Right lobe of liver (tissue), 6 donors: ENCODE measurements around the gene PKDREJ. TPM values are rescaled to one million over a fixed set of nuclear protein-coding genes. Genes with fewer than 3 reads are reported as not detected.
A peak's percentile ranks its signal among the peaks of the same experiment; 100 is the strongest.

Experiments
- ATAC-seq, 4 donors: fragments of 200-7000 bp; cut with Tn5 transposase; one replicate each; pipeline ENCODE4 v1.9.1; 2020; ENCODE audit warnings: mild to moderate bottlenecking in 4 of 4, moderate library complexity in 4 of 4
- DNase-seq, 3 donors: peaks; one replicate each; pipeline ENCODE4 v3.0.0-alpha.2; 2020
- H3K27ac ChIP-seq, 3 donors: fragments of 200-600 bp; one replicate each; pipeline ENCODE4 v1.8.0; 2022
- H3K27me3 ChIP-seq, 2 donors: fragments of 200-600 bp; one replicate each; pipeline ENCODE4 v1.8.0; 2022
- H3K36me3 ChIP-seq, 4 donors: fragments of 200-600 bp; sonication (generic) in 1 of 4; one replicate each; pipeline versions ENCODE4 v1.5.1 to v1.8.0; 2017 to 2022; ENCODE audit warnings: control low read depth in 1 of 4
- H3K4me1 ChIP-seq, 4 donors: fragments of 200-600 bp; sonication (generic) in 1 of 4; one replicate each; pipeline versions ENCODE4 v1.5.1 to v1.8.0; 2017 to 2022; ENCODE audit warnings: control low read depth in 1 of 4
- H3K4me3 ChIP-seq, 3 donors: fragments of 200-600 bp; one replicate each; pipeline ENCODE4 v1.8.0; 2022
- H3K9me3 ChIP-seq, 4 donors: fragments of 200-600 bp; sonication (generic) in 1 of 4; one replicate each; pipeline versions ENCODE4 v1.5.1 to v1.8.0; 2017 to 2022; ENCODE audit warnings: control low read depth in 1 of 4
- POLR2A ChIP-seq: fragments of 450-650 bp; IDR thresholded peaks from one replicate; pipeline ENCODE4 v1.6.1; 2017; ENCODE audit warnings: antibody characterized with exemption, mild to moderate bottlenecking
- WGBS: methylation state at CpG from one replicate; pipeline ENCODE4 v1.1.6; 2018; ENCODE audit warnings: low coverage, low lambda C conversion rate; ENCODE audit not compliant: insufficient coverage; ENCODE audit errors: missing lambda C conversion rate; 5-methylcytosine and 5-hydroxymethylcytosine counted together
- intact Hi-C, 2 donors: fragments of 100-400 bp; cut with DNase I; formaldehyde crosslinking; loops; one replicate each; pipeline versions ENCODE4 v1.11.2 to v1.14.1; 2022
- total RNA-seq, 6 experiments: library from RNA; depleted of rRNA in 2 of 6; stranded (reverse); fragments of >200 nt in 2 of 6; fragmentation: NEBNext Ultra II Directional in 3 of 6; extraction: Animal tissue kit (Norgen Biotek cat#: 25700) in 3 of 6; gene quantifications; one replicate each; pipeline versions ENCODE4 v1.1.0 to v1.2.4, GENCODE V29; 2016 to 2023
- TF ChIP-seq, protein P1 (sequence below), 4 donors: fragments of 200-600 bp in 3 of 4; fragments of 450-650 bp in 1 of 4; IDR thresholded peaks; one replicate each; pipeline versions ENCODE4 v1.5.1 to v1.8.0; 2016 to 2022; ENCODE audit warnings: antibody characterized with exemption in 4 of 4, mild to moderate bottlenecking in 2 of 4
- donor health status: DM: no; HTN: yes; CAD: no.
- donor health status: DM: no; HTN: no; CAD: no.
- donor health status: DM: no; HTN: no; CAD: no.
- donor health status: DM: no; HTN: yes; CAD: no.
- donor health status: DM: no; HTN: yes; CAD: no.

The PKDREJ gene
- total RNA-seq, 6 experiments from 2014 or later = 0.05 to 0.07 TPM; not detected in 4

DNA sequence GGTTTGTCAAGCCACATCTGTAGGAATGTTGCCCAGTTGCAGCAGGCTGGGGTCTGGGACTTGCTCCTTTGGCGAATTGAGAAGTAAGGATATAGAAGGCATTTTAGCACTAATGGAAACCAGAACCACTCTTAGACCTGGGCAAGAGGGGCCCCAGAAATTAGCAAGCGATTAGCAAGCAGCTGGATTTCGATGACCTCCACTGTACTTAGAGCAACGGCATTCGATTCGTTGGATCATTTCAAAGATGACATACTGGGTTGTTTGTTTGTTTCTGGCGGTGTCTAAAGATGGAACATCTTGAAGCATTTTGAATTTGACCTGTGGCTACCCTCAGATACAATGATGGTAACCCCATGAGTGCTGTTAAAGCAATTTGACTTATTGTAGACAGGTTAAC is 11.9 kb downstream of the PKDREJ start:
- intact Hi-C loops = no loop called here
- WGBS = 81% methylated on average over 4 of the region's 7 CpGs
- Histone ChIP-seq H3K36me3 (no peaks in the 10 kb centered on the region), H3K27me3 (no peaks in the 10 kb centered on the region), H3K27ac (no peak overlapping the region), H3K4me3 (peak overlapping the region in 2 of 3 donors; percentile 81 to 83), H3K9me3 (no peaks in the 10 kb centered on the region), H3K4me1 (peaks cover 0 to 15% (median 4%) of the 10 kb centered on the region in 4 donors)
- ATAC-seq (no peak), DNase-seq (no peak)
- no peak for TF ChIP-seq POLR2A
- TF ChIP-seq, protein P1, sequence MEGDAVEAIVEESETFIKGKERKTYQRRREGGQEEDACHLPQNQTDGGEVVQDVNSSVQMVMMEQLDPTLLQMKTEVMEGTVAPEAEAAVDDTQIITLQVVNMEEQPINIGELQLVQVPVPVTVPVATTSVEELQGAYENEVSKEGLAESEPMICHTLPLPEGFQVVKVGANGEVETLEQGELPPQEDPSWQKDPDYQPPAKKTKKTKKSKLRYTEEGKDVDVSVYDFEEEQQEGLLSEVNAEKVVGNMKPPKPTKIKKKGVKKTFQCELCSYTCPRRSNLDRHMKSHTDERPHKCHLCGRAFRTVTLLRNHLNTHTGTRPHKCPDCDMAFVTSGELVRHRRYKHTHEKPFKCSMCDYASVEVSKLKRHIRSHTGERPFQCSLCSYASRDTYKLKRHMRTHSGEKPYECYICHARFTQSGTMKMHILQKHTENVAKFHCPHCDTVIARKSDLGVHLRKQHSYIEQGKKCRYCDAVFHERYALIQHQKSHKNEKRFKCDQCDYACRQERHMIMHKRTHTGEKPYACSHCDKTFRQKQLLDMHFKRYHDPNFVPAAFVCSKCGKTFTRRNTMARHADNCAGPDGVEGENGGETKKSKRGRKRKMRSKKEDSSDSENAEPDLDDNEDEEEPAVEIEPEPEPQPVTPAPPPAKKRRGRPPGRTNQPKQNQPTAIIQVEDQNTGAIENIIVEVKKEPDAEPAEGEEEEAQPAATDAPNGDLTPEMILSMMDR (IDR thresholded peaks at IDR 0.05) = no peak

DNA sequence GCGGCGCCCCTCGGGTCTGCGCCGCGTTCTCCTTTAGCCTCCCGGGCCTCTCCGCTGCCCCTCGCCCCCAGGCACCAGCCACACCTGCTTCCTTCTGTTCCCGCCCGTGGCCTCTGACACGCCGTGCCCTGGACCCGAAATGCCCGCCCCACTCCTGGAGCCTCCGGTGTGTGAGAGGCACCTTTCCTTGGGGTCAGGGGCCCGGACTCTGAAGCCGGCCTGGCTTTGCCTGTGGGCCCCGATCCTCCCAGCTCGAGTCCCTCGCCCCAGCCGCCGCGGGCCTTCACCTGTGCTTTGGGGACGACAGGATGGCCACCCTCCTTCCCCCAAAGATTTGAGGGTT is 12.4 kb downstream of the PKDREJ start:
- 0% methylated on average over 3 of the region's 25 CpGs for WGBS
- TF ChIP-seq, protein P1 (IDR thresholded peaks at IDR 0.05) = no peak
- no peak for TF ChIP-seq POLR2A
- peak overlapping the region; percentile 58 to 81 (median 59) for H3K27ac ChIP-seq
- DNase-seq = no peak
- H3K9me3 ChIP-seq = no peaks in the 10 kb centered on the region
- intact Hi-C loops = no loop called here
- no peaks in the 10 kb centered on the region for H3K36me3 ChIP-seq
- peaks cover 0 to 17% (median 4%) of the 10 kb centered on the region in 4 donors for H3K4me1 ChIP-seq
- ATAC-seq = peak; percentile 3 to 30 (median 8)
- H3K4me3 ChIP-seq = peak overlapping the region; percentile 81 to 89 (median 83)
- no peaks in the 10 kb centered on the region for H3K27me3 ChIP-seq

DNA sequence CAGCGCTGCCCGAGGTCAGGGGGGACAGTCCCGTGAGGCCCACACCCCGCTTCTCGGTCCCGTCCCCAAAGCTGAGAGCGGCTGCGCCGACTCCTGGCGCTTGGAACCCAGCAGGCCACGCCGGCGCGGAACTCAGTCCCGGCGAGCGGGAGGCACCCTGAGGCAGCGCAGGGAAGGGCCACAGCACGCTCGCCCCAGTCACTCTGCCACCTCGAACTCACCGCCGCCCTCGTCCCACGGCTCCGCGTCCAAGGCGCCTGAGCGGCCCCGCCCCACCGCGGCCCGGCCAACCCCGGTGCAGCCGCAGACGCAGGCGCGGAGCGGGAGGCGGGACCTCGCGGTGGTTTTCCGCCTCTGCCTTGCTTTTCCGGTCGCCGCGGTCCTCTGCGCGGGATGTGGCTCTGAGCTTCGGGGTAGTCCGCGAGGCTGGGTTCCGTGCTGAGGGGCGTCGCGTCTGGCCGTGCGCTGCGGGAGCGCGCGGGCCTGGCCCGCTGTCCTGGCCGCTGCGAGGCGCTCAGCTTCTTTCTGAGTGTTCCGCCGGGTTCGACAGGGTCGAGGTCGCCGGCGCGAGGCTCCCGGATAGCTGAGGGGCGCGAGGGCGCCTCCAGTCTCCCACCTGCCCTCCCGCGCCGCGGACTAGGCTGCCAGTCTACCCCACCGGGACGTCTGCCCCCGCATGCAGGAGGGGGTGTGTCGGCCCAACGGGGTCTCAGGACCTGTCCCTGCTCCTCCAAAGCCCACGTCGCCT is 12.9 kb downstream of the PKDREJ start, which contains the start of gene CDPF1:
Gene CDPF1, minus strand, starts transcription at position 259 of the 748 bp plus-strand sequence. CDS start 2,009 bp downstream, outside the sequence.
- H3K27ac ChIP-seq = peak within 1 kb of the TSS; percentile 58 to 83 (median 81)
- H3K4me3 ChIP-seq = peak within 1 kb of the TSS; percentile 81 to 89 (median 83)
- TF ChIP-seq, protein P1 (IDR thresholded peaks at IDR 0.05) = peak in 1 of 4 donors; percentile 11
- peak; percentile 94 for TF ChIP-seq POLR2A
- H3K4me1 ChIP-seq = peaks cover 0 to 22% (median 4%) of the 10 kb centered on the region in 4 donors
- H3K9me3 ChIP-seq = no peaks in the 10 kb centered on the region
- intact Hi-C loops = no loop called here
- WGBS = 0% methylated on average over 13 of the region's 89 CpGs
- DNase-seq (peak; percentile 94 to 96 (median 95)), ATAC-seq (peak; percentile 92 to 97 (median 96))
- H3K27me3 ChIP-seq = no peaks in the 10 kb centered on the region
- no peaks in the 10 kb centered on the region for H3K36me3 ChIP-seq

DNA sequence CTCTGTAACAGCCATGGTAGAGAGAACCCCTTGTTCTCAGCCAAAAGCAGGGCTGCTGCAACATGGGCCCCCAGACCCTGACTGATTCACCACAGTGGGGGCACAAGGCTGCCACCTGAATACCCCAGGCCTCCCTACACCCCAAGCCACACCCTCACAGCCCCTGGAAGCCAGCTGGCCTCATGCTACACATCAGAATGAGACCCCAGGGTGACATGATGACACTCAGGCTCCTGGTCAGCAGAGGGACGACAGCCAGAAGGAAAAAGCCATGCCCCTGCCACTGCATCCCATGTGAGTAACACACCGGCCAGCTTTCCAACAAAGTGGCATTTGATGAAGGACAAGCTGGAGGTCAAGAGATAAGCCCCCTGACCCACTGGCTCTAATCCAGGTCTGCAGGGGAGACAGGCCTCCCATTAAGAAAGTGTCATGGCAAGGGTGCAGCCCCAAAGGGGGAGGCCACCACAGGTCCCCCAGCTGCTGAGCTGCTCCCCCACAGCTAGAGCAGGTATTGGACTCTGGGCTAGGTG is 15.6 kb downstream of the PKDREJ start:
- no peak for TF ChIP-seq POLR2A
- TF ChIP-seq, protein P1 (IDR thresholded peaks at IDR 0.05) = no peak
- ATAC-seq = no peak
- intact Hi-C loops = no loop called here
- H3K4me1 ChIP-seq = peaks cover 0 to 27% (median 4%) of the 10 kb centered on the region in 4 donors
- no peak overlapping the region for H3K27ac ChIP-seq
- no peaks in the 10 kb centered on the region for H3K36me3 ChIP-seq
- no peaks in the 10 kb centered on the region for H3K27me3 ChIP-seq
- H3K9me3 ChIP-seq = no peaks in the 10 kb centered on the region
- H3K4me3 ChIP-seq = no peak overlapping the region
- DNase-seq = no peak
- no CpG with 5 or more reads among the region's 2 CpGs for WGBS
